ENCODE data around the gene TEKTIP1.

DNA sequence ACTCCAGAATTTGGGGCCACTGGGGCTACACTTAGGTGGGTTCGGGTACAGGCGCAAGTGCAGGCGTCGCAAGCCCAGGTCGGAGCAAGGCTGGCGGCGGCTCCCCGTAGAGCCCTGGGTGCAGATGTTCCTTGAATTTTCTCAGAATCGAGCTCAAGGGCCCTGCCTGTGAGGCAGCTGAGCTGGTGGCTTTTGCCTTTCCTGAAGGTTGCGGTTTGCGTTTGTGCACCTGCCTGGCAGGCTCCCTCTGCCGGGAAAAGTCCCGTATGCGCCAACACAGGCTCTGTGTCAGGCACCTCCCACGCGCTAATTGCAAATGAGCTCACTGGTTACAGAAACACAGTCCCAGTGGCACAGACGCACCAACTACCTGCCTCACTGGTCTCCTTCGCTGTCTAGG, 44.4 kb upstream of the TEKTIP1 start:
- TF ChIP-seq, protein P1, sequence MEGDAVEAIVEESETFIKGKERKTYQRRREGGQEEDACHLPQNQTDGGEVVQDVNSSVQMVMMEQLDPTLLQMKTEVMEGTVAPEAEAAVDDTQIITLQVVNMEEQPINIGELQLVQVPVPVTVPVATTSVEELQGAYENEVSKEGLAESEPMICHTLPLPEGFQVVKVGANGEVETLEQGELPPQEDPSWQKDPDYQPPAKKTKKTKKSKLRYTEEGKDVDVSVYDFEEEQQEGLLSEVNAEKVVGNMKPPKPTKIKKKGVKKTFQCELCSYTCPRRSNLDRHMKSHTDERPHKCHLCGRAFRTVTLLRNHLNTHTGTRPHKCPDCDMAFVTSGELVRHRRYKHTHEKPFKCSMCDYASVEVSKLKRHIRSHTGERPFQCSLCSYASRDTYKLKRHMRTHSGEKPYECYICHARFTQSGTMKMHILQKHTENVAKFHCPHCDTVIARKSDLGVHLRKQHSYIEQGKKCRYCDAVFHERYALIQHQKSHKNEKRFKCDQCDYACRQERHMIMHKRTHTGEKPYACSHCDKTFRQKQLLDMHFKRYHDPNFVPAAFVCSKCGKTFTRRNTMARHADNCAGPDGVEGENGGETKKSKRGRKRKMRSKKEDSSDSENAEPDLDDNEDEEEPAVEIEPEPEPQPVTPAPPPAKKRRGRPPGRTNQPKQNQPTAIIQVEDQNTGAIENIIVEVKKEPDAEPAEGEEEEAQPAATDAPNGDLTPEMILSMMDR (conservative IDR thresholded peaks at IDR 0.05 in 1 of 2, IDR thresholded peaks at IDR 0.05 in 1 of 2; ENCODE audit: low read depth in 1 of 2, low read length in 2 of 2) = no peak
- TF ChIP-seq EZH2 (IDR thresholded peaks at IDR 0.05; ENCODE audit: low read length, missing control alignments) = no peak
